Endodermal cell (in vitro differentiated cells): ENCODE measurements around the gene LRRC39. TPM values are rescaled to one million over a fixed set of nuclear protein-coding genes. Genes with fewer than 3 reads are reported as not detected.
A peak's percentile ranks its signal among the peaks of the same experiment; 100 is the strongest.

Source experiments
- DNase-seq: peaks from one replicate; pipeline ENCODE4 v3.0.0-alpha.2; 2017
- H3K27ac ChIP-seq: 2 replicates; pipeline ENCODE4 v1.5.1; 2013; ENCODE audit warnings: mild to moderate bottlenecking, low read depth, low read length, moderate library complexity
- H3K27me3 ChIP-seq: 2 replicates; pipeline ENCODE4 v1.6.1; 2013; ENCODE audit warnings: mild to moderate bottlenecking, low read length, moderate library complexity; ENCODE audit not compliant: insufficient read depth, control insufficient read depth, poor library complexity, severe bottlenecking
- H3K36me3 ChIP-seq: 2 replicates; pipeline ENCODE4 v1.7.0; 2013; ENCODE audit warnings: mild to moderate bottlenecking, low read length, moderate library complexity; ENCODE audit not compliant: control insufficient read depth, insufficient read depth
- H3K4me1 ChIP-seq: one replicate; pipeline ENCODE4 v1.7.0; 2013; ENCODE audit warnings: low read length; ENCODE audit not compliant: control insufficient read depth, insufficient read depth
- H3K4me3 ChIP-seq: 2 replicates; pipeline ENCODE4 v1.5.1; 2013; ENCODE audit warnings: mild to moderate bottlenecking, low read length, moderate library complexity
- H3K9ac ChIP-seq: 2 replicates; pipeline ENCODE4 v1.6.1; 2013; ENCODE audit warnings: mild to moderate bottlenecking, low read length, moderate library complexity; ENCODE audit not compliant: poor library complexity, severe bottlenecking; ENCODE audit errors: extremely low read depth
- H3K9me3 ChIP-seq: 2 replicates; pipeline ENCODE4 v1.6.1; 2013; ENCODE audit warnings: mild to moderate bottlenecking, low read length, moderate library complexity; ENCODE audit not compliant: control insufficient read depth
- H3K27ac Mint-ChIP-seq: 2 replicates; pipeline ENCODE4 v1.8.0; 2020; ENCODE audit warnings: mixed read lengths
- H3K27me3 Mint-ChIP-seq: 2 replicates; pipeline ENCODE4 v1.8.0; 2021; ENCODE audit warnings: mild to moderate bottlenecking, mixed read lengths; ENCODE audit not compliant: insufficient read depth
- H3K36me3 Mint-ChIP-seq: 2 replicates; pipeline ENCODE4 v1.8.0; 2020; ENCODE audit warnings: low read depth, mixed read lengths
- H3K4me1 Mint-ChIP-seq: 2 replicates; pipeline ENCODE4 v1.8.0; 2020; ENCODE audit warnings: mixed read lengths
- H3K4me3 Mint-ChIP-seq: 2 replicates; pipeline ENCODE4 v1.8.0; 2020; ENCODE audit warnings: mild to moderate bottlenecking, moderate library complexity, mixed read lengths
- H3K9me3 Mint-ChIP-seq: 2 replicates; pipeline ENCODE4 v1.8.0; 2020; ENCODE audit warnings: mild to moderate bottlenecking, mixed read lengths
- WGBS, 2 experiments: methylation state at CpG; one replicate each; pipeline versions ENCODE4 v1.1.5 to v1.1.7; 2013; ENCODE audit warnings: missing lambda C conversion rate in 2 of 2, mixed read lengths in 1 of 2; ENCODE audit not compliant: insufficient coverage in 1 of 2, insufficient read length in 1 of 2; 5-methylcytosine and 5-hydroxymethylcytosine counted together
- total RNA-seq, 2 donors: library from RNA; stranded (reverse); fragmentation: NEBNext Ultra II Directional in 1 of 2; extraction: Animal tissue kit (Norgen Biotek cat#: 25700) in 1 of 2; gene quantifications; 2 replicates in 1 of 2; 3 replicates in 1 of 2; pipeline ENCODE4 v1.2.1, GENCODE V29; 2021
- TF ChIP-seq, protein P1 (sequence below): fragments of 200-600 bp; sonication (generic); conservative IDR thresholded peaks from 2 replicates; pipeline ENCODE4 v1.5.0; 2021; ENCODE audit warnings: antibody characterized with exemption, mild to moderate bottlenecking

LRRC39 gene
- total RNA-seq, 2 donors from 2014 or later, result 0.24 to 0.84 TPM

DNA sequence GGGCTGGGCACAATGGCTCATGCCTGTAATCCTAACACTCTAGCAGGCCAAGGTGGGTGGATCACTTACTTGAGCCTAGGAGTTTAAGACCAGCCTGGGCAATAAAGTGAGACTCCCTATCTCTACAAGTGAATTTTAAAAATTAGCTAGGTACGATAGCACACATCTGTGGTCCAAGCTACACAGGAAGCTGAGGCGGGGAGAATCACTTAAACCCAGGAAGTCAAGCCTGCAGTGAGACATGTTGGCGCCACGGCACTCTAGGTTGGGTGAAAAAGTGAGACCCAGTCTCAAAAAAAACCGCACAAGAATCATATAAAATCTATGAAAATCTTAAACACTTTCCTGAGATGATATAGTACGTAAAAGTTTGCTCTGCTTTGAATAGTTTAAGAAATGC, 41.4 kb upstream of the LRRC39 start:
- Mint-ChIP-seq H3K27ac (peak overlapping the region; percentile 62), H3K27me3 (no peaks in the 10 kb centered on the region), H3K4me1 (peaks cover 9% of the 10 kb centered on the region), H3K9me3 (no peaks in the 10 kb centered on the region), H3K36me3 (peaks cover 31% of the 10 kb centered on the region), H3K4me3 (no peak overlapping the region)
- Histone ChIP-seq H3K27me3 (no peaks in the 10 kb centered on the region), H3K9ac (no peak overlapping the region), H3K4me3 (no peak overlapping the region), H3K27ac (no peak overlapping the region), H3K4me1 (no peaks in the 10 kb centered on the region), H3K36me3 (peaks cover 36% of the 10 kb centered on the region), H3K9me3 (no peaks in the 10 kb centered on the region)
- 82 to 100% methylated on average over 1 to 6 of the region's 6 CpGs for WGBS, 2 experiments
- TF ChIP-seq, protein P1, sequence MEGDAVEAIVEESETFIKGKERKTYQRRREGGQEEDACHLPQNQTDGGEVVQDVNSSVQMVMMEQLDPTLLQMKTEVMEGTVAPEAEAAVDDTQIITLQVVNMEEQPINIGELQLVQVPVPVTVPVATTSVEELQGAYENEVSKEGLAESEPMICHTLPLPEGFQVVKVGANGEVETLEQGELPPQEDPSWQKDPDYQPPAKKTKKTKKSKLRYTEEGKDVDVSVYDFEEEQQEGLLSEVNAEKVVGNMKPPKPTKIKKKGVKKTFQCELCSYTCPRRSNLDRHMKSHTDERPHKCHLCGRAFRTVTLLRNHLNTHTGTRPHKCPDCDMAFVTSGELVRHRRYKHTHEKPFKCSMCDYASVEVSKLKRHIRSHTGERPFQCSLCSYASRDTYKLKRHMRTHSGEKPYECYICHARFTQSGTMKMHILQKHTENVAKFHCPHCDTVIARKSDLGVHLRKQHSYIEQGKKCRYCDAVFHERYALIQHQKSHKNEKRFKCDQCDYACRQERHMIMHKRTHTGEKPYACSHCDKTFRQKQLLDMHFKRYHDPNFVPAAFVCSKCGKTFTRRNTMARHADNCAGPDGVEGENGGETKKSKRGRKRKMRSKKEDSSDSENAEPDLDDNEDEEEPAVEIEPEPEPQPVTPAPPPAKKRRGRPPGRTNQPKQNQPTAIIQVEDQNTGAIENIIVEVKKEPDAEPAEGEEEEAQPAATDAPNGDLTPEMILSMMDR, result no peak
- no peak for DNase-seq

DNA sequence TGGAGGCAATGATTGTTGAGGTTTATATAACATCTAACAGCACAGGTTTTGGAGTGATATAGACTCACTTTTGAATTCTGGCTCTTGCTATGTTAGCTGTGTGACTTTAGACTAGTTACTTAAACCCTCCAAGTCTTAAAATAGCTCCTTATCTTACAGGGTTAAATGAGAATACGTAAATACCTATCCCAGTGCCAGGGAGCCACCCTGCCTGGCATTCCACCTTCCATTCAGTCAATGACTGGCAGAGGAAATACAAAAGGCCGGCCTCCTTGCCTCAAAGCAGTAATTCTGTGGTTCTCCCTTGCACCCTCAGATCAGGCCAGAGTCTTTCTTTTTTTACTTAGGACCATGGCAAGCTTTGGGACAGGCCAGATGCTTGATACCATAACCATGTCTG, 39.8 kb upstream of the LRRC39 start:
- Mint-ChIP-seq H3K4me1 (peaks cover 9% of the 10 kb centered on the region), H3K27ac (peak overlapping the region; percentile 86), H3K9me3 (no peaks in the 10 kb centered on the region), H3K27me3 (no peaks in the 10 kb centered on the region), H3K4me3 (no peak overlapping the region), H3K36me3 (peaks cover 38% of the 10 kb centered on the region)
- peak overlapping the region; percentile 29 for H3K27ac ChIP-seq
- no peaks in the 10 kb centered on the region for H3K4me1 ChIP-seq
- no peaks in the 10 kb centered on the region for H3K9me3 ChIP-seq
- no peak overlapping the region for H3K9ac ChIP-seq
- H3K27me3 ChIP-seq, result no peaks in the 10 kb centered on the region
- H3K4me3 ChIP-seq, result peak overlapping the region; percentile 25
- 88% methylated on average over 1 to 2 of the region's 2 CpGs for WGBS, 2 experiments
- DNase-seq, result no peak
- TF ChIP-seq, protein P1, result no peak
- peaks cover 35% of the 10 kb centered on the region for H3K36me3 ChIP-seq

DNA sequence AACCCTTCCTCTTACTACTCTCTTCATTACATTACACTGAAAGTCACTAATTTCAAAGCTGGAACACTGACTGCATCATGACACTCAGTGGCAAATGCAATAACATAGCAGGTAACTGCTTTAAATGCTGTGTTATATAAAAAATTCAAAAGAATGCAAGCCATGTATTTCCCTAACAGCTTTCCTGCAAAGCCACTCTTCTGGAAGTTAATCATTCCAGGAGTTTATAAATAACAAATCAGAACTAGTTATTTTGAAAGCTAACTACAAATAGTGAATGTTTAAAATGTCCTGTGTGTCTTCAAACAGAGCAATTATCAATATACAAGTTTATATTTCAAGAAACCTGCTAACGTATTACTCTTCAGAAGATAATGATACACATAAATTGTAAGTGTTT, 37.0 kb upstream of the LRRC39 start:
- DNase-seq, result no peak
- 100% methylated on average over 1 of the region's 1 CpG; no CpG with 5 or more reads in 1 of the 2 experiments for WGBS, 2 experiments
- Mint-ChIP-seq H3K27me3 (no peaks in the 10 kb centered on the region), H3K4me1 (peaks cover 9% of the 10 kb centered on the region), H3K36me3 (peaks cover 53% of the 10 kb centered on the region), H3K27ac (no peak overlapping the region), H3K4me3 (no peak overlapping the region), H3K9me3 (no peaks in the 10 kb centered on the region)
- H3K9ac ChIP-seq, result no peak overlapping the region
- H3K27ac ChIP-seq, result no peak overlapping the region
- H3K27me3 ChIP-seq, result no peaks in the 10 kb centered on the region
- TF ChIP-seq, protein P1, result no peak
- no peak overlapping the region for H3K4me3 ChIP-seq
- H3K9me3 ChIP-seq, result no peaks in the 10 kb centered on the region
- no peaks in the 10 kb centered on the region for H3K4me1 ChIP-seq
- peaks cover 57% of the 10 kb centered on the region for H3K36me3 ChIP-seq
